H4 (cell line): Measurements from ENCODE around the gene EMP2. TPM values are rescaled to one million over a fixed set of nuclear protein-coding genes. Genes with fewer than 3 reads are reported as not detected.
"Not testable (repeated sequence)": the region's sequence is repeated elsewhere in the genome, so short reads cannot be mapped to it uniquely, and the experiment has no call there.

Experiments
- DNase-seq: peaks from one replicate; pipeline ENCODE4 v3.0.0-alpha.2; 2015; ENCODE audit warnings: low spot score
- total RNA-seq: library from RNA; depleted of rRNA; stranded (reverse); fragments of >200 nt; shearing (Covaris generic); gene quantifications from 2 replicates; pipeline ENCODE4 v1.2.3, GENCODE V29; 2014; rRNA removed

Gene EMP2
- total RNA-seq: 9.7 and 9.9 TPM in 2 replicates

GRCh38 chr16:10579965-10580882 is at the start of gene EMP2:
Gene EMP2, minus strand, starts transcription at chr16:10580598. Its CDS starts 32,981 bp downstream, at chr16:10547617.
- peak; percentile 67 for DNase-seq

- DNase-seq: no peak
These were observed 49.2 kb upstream of the EMP2 start for GRCh38 chr16:10629592-10629963.

GRCh38 chr16:10625595-10626357 is 45.4 kb upstream of the EMP2 start:
- DNase-seq: peak; percentile 69

GRCh38 chr16:10624527-10624926 is 44.1 kb upstream of the EMP2 start:
- DNase-seq: no peak

GRCh38 chr16:10623059-10623458 is 42.7 kb upstream of the EMP2 start:
- DNase-seq: no peak

- no peak for DNase-seq
These were observed 41.9 kb upstream of the EMP2 start for GRCh38 chr16:10622036-10622921.

- not testable (repeated sequence) for DNase-seq
These were observed 41.0 kb upstream of the EMP2 start for GRCh38 chr16:10621216-10621949.

GRCh38 chr16:10620120-10620519 is 39.7 kb upstream of the EMP2 start:
- no peak for DNase-seq

GRCh38 chr16:10619271-10619849 is 39.0 kb upstream of the EMP2 start:
- no peak for DNase-seq

GRCh38 chr16:10618710-10619209 is 38.4 kb upstream of the EMP2 start:
- no peak for DNase-seq

GRCh38 chr16:10617662-10618420 is 37.4 kb upstream of the EMP2 start:
- DNase-seq: no peak

- DNase-seq: peak; percentile 75
These were observed 36.6 kb upstream of the EMP2 start for GRCh38 chr16:10616756-10617640.

GRCh38 chr16:10616419-10616755 is 36.0 kb upstream of the EMP2 start:
- DNase-seq: no peak

- no peak for DNase-seq
These were observed 34.3 kb upstream of the EMP2 start for GRCh38 chr16:10614685-10615084.

GRCh38 chr16:10613785-10614485 is 33.5 kb upstream of the EMP2 start:
- DNase-seq: no peak

GRCh38 chr16:10612649-10613179 is 32.3 kb upstream of the EMP2 start:
- DNase-seq: no peak

- DNase-seq: no peak
These were observed 31.5 kb upstream of the EMP2 start for GRCh38 chr16:10611825-10612342.
